Measurements from ENCODE around the gene FAXC.

Gene FAXC

GRCh38 chr6:99349171-99350141 lies at the start of gene FAXC:
Gene FAXC, minus strand, starts transcription at chr6:99349674. Its CDS starts 302 bp downstream, at chr6:99349372.
- peak; percentile 46 to 55 for DNase-seq
- TF ChIP-seq POLR2A (IDR thresholded peaks at IDR 0.05; ENCODE audit: low read length) (no peak), GATA1 (IDR thresholded peaks at IDR 0.05; ENCODE audit: low read depth, low read length) (no peak)

- TF ChIP-seq GATA1 (IDR thresholded peaks at IDR 0.05; ENCODE audit: low read depth, low read length) (no peak), POLR2A (IDR thresholded peaks at IDR 0.05; ENCODE audit: low read length) (no peak)
- no peak for DNase-seq
Measured at GRCh38 chr6:99397287-99397686, 47.8 kb upstream of the FAXC start.

GRCh38 chr6:99393698-99394531 lies 44.4 kb upstream of the FAXC start, which contains the start of gene COQ3:
Gene COQ3, minus strand, starts transcription at chr6:99394195. Its CDS starts 16 bp downstream, at chr6:99394179.
- TF ChIP-seq GATA1 (IDR thresholded peaks at IDR 0.05; ENCODE audit: low read depth, low read length) (no peak), POLR2A (IDR thresholded peaks at IDR 0.05; ENCODE audit: low read length) (peak; percentile 55)

GRCh38 chr6:99393366-99393697 lies 43.9 kb upstream of the FAXC start:
- no peak for DNase-seq
- TF ChIP-seq GATA1 (IDR thresholded peaks at IDR 0.05; ENCODE audit: low read depth, low read length) (no peak), POLR2A (IDR thresholded peaks at IDR 0.05; ENCODE audit: low read length) (no peak)

More at GRCh38 chr6:99393698-99394531, 44.4 kb upstream of the FAXC start, which contains the start of gene COQ3:
- DNase-seq: peak; percentile 78 to 79

DNA sequence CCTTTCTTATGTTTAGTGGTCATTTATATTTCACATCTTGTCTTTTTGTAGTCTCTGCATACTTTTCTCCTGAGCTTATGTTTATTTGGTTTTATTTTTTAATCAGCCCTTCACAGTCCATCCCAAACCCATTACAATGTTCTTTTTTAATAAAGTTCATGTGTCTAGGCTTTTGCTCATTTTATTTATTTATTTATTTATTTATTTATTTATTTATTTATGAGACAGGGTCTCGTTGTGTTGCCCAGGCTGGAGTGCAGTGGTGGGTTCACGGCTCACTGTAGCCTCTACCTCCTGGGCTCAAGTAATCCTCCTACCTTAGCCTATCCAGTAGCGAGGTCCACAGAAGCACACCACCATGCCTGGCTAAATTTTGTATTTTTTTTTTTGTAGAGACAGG lies 41.4 kb upstream of the FAXC start:
- no peak for TF ChIP-seq GATA1 (IDR thresholded peaks at IDR 0.05; ENCODE audit: low read depth, low read length)
- no peak for TF ChIP-seq POLR2A (IDR thresholded peaks at IDR 0.05; ENCODE audit: low read length)
- DNase-seq: no peak

DNA sequence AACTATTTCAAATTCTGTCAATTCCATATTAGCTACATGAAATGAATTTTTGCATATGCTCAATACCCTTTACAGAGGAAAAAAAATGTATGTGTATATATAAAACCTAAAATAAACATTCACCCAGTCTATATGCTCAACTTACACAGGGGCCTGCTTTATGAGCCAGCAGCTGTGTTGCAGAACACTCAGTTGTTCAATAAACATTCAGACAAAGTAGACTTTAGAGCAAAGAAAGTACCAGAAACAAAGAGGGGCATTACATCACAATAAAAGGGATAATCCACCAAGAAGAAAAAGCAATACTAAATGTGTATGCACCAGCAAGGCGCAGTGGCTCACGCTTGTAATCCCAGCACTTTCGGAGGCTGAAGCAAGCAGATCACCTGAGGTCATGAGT lies 35.0 kb upstream of the FAXC start:
- no peak for TF ChIP-seq GATA1 (IDR thresholded peaks at IDR 0.05; ENCODE audit: low read depth, low read length)
- no peak for DNase-seq

DNA sequence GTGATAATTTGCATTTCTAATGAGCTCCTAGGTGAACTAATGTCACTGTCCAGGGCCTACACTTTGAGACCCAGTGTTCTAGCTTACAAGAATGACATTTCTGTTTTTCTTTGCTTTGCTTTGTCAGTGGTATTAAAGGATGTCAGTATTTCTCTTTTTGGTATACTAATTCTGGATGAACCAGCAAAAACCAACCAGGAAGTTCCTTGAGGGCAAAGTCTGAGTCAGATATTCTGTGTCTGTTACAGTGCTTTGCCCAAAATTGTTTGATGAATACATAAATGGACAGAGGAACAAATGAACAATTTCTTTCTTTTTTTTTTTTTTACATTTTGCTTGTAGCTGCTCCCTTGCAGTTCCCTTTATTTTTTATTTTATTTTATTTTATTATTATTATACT lies 29.2 kb upstream of the FAXC start:
- no peak for DNase-seq
- TF ChIP-seq POLR2A (IDR thresholded peaks at IDR 0.05; ENCODE audit: low read length): no peak
- no peak for TF ChIP-seq GATA1 (IDR thresholded peaks at IDR 0.05; ENCODE audit: low read depth, low read length)

DNA sequence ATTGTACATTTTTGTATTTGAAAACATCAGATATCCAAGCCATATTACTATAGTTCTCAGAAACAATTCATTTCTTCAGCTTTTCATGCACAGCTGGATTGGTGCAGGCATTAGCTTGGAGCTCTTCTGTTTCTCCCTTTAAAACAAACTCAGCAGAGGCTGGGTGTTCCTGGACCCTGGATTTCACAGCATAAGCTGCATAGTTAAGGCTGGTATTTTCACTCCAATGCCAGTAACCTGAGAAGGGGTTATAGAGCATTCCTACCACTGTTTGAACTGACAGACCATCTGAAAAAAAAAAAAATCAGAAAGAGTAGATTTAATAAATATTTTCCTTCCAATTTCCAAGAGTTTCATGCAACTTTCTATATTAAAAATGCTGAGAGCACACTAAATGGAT lies 20.1 kb upstream of the FAXC start:
- TF ChIP-seq GATA1 (IDR thresholded peaks at IDR 0.05; ENCODE audit: low read depth, low read length) (no peak), POLR2A (IDR thresholded peaks at IDR 0.05; ENCODE audit: low read length) (no peak)
- no peak for DNase-seq

- no peak for DNase-seq
- TF ChIP-seq GATA1 (IDR thresholded peaks at IDR 0.05; ENCODE audit: low read depth, low read length) (no peak), POLR2A (IDR thresholded peaks at IDR 0.05; ENCODE audit: low read length) (no peak)
Measured at GRCh38 chr6:99366852-99367251, 17.4 kb upstream of the FAXC start.

DNA sequence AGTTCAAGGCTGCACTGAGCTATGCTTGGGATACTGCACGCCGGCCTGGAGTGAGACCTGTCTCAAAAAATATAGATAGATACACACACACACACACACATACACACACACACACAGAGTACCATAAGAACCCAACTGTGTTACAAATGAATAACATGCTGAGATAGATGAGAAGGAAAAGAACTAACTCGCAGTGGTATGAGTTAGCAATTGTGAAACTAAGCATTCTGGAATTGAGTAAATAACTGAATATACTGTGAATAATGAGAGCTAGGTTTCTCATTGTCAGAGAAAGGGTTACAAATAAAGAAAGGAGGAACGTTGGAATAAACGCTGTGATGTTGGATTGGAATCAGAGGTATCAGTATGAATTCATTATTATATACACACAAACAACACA lies 14.6 kb upstream of the FAXC start:
- TF ChIP-seq GATA1 (IDR thresholded peaks at IDR 0.05; ENCODE audit: low read depth, low read length): no peak
- no peak for TF ChIP-seq POLR2A (IDR thresholded peaks at IDR 0.05; ENCODE audit: low read length)
- no peak for DNase-seq

DNA sequence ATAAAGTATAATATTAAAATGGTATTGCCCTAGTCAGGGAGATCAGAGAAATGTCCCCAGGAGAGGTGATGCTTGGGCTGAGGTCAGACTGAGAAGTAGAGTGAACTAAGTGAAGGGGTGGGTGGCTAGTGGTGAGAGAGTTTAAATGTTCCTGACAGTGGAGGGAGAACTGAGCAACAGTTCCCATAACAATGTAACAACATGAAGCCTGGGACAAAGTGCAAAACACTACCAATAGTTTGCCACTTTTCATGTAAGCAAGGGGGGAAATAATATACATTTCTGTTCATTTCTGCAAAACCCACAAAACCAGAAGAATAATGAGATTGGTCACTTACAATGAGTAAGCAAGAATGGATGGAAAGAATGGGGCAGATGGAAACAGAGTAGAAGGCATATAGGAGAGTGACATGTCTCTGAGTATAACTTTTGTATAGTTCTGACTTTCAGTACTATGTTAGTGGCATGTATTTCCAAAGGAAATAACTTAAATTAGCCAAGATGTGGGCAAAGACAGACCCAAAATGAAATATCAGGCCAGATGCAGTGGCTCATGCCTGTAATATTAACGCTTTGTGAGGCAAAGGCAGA lies 13.3 kb upstream of the FAXC start:
- no peak for DNase-seq

DNA sequence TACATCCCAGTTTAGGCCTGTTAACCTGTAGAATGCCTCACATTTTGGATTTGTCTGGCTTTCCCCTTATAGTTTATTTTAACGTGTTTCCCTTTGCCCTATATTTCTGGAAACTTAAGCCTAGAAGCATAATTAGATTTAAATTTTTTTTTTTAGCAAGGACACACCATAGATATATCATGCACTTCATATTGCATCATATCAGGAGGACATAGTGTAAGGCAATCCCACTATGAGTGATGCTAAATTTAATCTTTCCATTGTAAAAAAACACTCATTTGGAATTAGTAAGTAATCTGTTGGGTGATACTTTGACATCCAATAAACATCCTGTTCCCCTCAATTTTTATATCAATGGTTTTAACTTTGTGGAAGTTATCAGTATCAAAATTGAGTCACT lies 10.3 kb upstream of the FAXC start:
- TF ChIP-seq POLR2A (IDR thresholded peaks at IDR 0.05; ENCODE audit: low read length): no peak
- TF ChIP-seq GATA1 (IDR thresholded peaks at IDR 0.05; ENCODE audit: low read depth, low read length): no peak

More for the DNA sequence above, 13.3 kb upstream of the FAXC start:
- TF ChIP-seq POLR2A (IDR thresholded peaks at IDR 0.05; ENCODE audit: low read length): no peak
- no peak for TF ChIP-seq GATA1 (IDR thresholded peaks at IDR 0.05; ENCODE audit: low read depth, low read length)

GRCh38 chr6:99356641-99357040 lies 7.2 kb upstream of the FAXC start:
- no peak for DNase-seq
- TF ChIP-seq POLR2A (IDR thresholded peaks at IDR 0.05; ENCODE audit: low read length): no peak
- no peak for TF ChIP-seq GATA1 (IDR thresholded peaks at IDR 0.05; ENCODE audit: low read depth, low read length)

More for the DNA sequence above, 10.3 kb upstream of the FAXC start:
- no peak for DNase-seq

GRCh38 chr6:99354983-99355382 lies 5.5 kb upstream of the FAXC start:
- TF ChIP-seq GATA1 (IDR thresholded peaks at IDR 0.05; ENCODE audit: low read depth, low read length): no peak
- TF ChIP-seq POLR2A (IDR thresholded peaks at IDR 0.05; ENCODE audit: low read length): no peak
- no peak for DNase-seq
